ENCODE data around the gene CDC123.
"Not testable (repeated sequence)": the region's sequence is repeated elsewhere in the genome, so short reads cannot be mapped to it uniquely, and the experiment has no call there.

Gene CDC123

DNA sequence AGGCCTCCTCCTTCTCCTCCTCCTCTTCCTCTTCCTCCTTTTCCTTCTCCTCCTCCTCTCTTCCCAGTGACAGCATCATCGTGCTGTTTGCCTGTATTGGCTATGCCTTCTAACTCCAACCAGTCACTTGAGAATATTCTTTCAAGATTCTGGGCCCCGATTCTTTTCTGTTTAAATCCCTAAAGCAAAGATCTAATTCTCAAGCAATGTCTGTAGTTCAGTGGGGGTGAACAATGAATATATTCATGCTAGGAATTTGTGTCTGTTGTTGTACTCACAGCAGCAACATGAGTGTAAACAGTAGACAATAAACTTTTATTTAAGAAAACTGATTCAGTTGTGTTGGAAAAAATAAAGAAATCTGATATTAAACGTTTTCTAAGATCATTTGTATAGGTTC lies 31.0 kb upstream of the CDC123 start:
- H3K36me3 ChIP-seq (replicated peaks; ENCODE audit: low read depth, low read length): peaks cover 31% of the 10 kb centered on the region
- H4K20me1 ChIP-seq (ENCODE audit: insufficient read depth, low read length): no peaks in the 10 kb centered on the region

DNA sequence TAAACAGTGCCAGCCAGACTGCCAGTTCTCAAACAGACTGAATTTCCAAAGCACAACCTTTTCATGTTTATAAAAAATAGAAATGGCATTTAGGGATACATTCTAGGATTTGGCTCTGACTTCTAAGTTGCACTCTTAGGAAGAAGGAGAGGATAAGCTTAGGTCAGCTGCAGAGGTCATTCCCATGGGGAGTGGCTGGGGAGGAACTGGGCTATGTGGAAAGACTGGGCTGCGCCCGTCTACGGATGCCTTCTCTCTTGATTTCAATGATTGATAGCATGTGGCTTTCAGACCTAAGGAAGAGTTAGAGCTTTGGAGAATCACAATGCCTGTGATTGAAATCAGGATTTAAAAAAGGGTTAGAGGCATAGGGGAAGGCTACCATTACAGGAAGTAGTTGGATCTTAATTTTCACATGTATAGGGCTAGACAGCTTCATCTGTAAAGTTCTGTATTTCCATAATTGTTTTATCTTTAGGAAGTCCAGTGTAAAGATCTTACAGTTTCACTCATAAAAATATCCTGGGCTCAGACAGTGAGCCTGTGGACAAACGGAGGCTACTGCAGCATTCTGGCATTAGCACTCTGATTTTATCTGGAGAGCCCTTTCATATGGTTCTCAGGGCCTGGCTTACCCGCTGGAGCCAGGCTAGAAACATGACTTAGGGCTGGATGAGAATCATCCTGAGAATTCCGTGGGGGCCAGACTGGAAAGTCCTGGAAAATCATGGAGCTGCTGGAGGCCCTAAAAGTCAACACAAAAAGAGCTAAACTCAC lies 29.8 kb upstream of the CDC123 start:
- Histone ChIP-seq H3K4me3 (ENCODE audit: low read length) (no peak overlapping the region), H3K9me3 (ENCODE audit: insufficient read depth, low read length) (no peaks in the 10 kb centered on the region), H3K27ac (ENCODE audit: low read length) (no peak overlapping the region), H2AFZ (ENCODE audit: low read depth, low read length) (no peak overlapping the region), H3K4me2 (ENCODE audit: low read length) (no peak overlapping the region), H3K36me3 (replicated peaks; ENCODE audit: low read depth, low read length) (peaks cover 36% of the 10 kb centered on the region), H3K4me1 (ENCODE audit: low read length) (no peaks in the 10 kb centered on the region), H3K27me3 (ENCODE audit: low read depth, low read length) (no peaks in the 10 kb centered on the region), H3K79me2 (ENCODE audit: low read length) (no peaks in the 10 kb centered on the region), H4K20me1 (ENCODE audit: insufficient read depth, low read length) (no peaks in the 10 kb centered on the region), H3K9ac (ENCODE audit: low read length) (no peak overlapping the region)
- TF ChIP-seq, protein P1, sequence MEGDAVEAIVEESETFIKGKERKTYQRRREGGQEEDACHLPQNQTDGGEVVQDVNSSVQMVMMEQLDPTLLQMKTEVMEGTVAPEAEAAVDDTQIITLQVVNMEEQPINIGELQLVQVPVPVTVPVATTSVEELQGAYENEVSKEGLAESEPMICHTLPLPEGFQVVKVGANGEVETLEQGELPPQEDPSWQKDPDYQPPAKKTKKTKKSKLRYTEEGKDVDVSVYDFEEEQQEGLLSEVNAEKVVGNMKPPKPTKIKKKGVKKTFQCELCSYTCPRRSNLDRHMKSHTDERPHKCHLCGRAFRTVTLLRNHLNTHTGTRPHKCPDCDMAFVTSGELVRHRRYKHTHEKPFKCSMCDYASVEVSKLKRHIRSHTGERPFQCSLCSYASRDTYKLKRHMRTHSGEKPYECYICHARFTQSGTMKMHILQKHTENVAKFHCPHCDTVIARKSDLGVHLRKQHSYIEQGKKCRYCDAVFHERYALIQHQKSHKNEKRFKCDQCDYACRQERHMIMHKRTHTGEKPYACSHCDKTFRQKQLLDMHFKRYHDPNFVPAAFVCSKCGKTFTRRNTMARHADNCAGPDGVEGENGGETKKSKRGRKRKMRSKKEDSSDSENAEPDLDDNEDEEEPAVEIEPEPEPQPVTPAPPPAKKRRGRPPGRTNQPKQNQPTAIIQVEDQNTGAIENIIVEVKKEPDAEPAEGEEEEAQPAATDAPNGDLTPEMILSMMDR (IDR thresholded peaks at IDR 0.05; ENCODE audit: low read depth, low read length): no peak
- no peak for TF ChIP-seq EZH2phosphoT487 (IDR thresholded peaks at IDR 0.05; ENCODE audit: low read depth)

More for the DNA sequence above, 31.0 kb upstream of the CDC123 start:
- TF ChIP-seq, protein P1 (IDR thresholded peaks at IDR 0.05; ENCODE audit: low read depth, low read length): no peak
- no peak for TF ChIP-seq EZH2phosphoT487 (IDR thresholded peaks at IDR 0.05; ENCODE audit: low read depth)
- no peak overlapping the region for H3K27ac ChIP-seq (ENCODE audit: low read length)
- no peak overlapping the region for H3K9ac ChIP-seq (ENCODE audit: low read length)
- no peak overlapping the region for H3K4me2 ChIP-seq (ENCODE audit: low read length)
- H3K79me2 ChIP-seq (ENCODE audit: low read length): no peaks in the 10 kb centered on the region
- no peak overlapping the region for H2AFZ ChIP-seq (ENCODE audit: low read depth, low read length)
- H3K9me3 ChIP-seq (ENCODE audit: insufficient read depth, low read length): no peaks in the 10 kb centered on the region
- H3K4me3 ChIP-seq (ENCODE audit: low read length): no peak overlapping the region
- H3K27me3 ChIP-seq (ENCODE audit: low read depth, low read length): no peaks in the 10 kb centered on the region
- no peaks in the 10 kb centered on the region for H3K4me1 ChIP-seq (ENCODE audit: low read length)

DNA sequence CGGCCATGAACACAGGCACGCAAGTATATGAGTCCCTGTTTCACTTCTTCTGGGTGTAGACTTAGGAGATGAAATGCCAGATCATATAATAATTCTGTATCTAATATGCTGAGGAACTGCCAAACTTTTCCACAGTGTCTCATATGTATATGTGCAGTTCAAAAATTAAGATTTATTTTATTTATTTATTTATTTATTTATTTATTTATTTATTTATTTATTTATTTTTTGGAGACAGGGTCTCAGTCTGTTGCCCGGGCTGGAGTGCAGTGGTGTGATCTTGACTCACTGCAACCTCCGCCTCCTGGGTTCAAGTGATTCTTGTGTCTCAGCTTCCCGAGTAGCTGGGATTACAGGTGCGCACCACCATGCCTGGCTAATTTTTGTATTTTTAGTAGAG lies 24.5 kb upstream of the CDC123 start:
- not testable (repeated sequence) for H3K4me1 ChIP-seq (ENCODE audit: low read length); H3K79me2 ChIP-seq (ENCODE audit: low read length)
- H3K36me3 ChIP-seq (replicated peaks; ENCODE audit: low read depth, low read length): peaks cover 30% of the 10 kb centered on the region

DNA sequence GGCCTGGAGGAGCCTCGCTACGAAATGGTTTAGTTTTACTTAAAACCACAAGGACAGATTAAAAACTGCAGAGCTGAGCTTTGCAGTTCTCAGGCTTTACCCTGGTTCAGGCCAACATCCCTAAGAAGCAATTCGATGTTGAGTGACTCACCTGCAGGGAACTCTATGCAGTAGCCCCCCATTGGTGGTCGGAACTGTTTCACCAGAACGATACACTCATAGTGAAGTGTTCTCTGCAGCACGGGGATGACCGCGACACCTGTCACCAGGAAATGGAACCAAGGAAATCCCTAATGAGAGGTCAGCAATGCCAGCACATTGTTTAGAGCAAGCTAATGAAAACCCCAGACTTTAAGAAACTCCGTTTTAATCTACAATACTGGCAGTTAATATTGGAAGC lies 18.3 kb upstream of the CDC123 start:
- no peaks in the 10 kb centered on the region for H3K9me3 ChIP-seq (ENCODE audit: insufficient read depth, low read length)
- H3K27me3 ChIP-seq (ENCODE audit: low read depth, low read length): no peaks in the 10 kb centered on the region
- no peaks in the 10 kb centered on the region for H4K20me1 ChIP-seq (ENCODE audit: insufficient read depth, low read length)
- H3K4me2 ChIP-seq (ENCODE audit: low read length): no peak overlapping the region
- no peak for TF ChIP-seq EZH2phosphoT487 (IDR thresholded peaks at IDR 0.05; ENCODE audit: low read depth)
- TF ChIP-seq, protein P1 (IDR thresholded peaks at IDR 0.05; ENCODE audit: low read depth, low read length): no peak
- peaks cover 3% of the 10 kb centered on the region; the same call in 1 of the 2 replicates for H3K4me1 ChIP-seq (ENCODE audit: low read length)
- H3K79me2 ChIP-seq (ENCODE audit: low read length): no peaks in the 10 kb centered on the region
- H3K4me3 ChIP-seq (ENCODE audit: low read length): no peak overlapping the region
- peaks cover 8% of the 10 kb centered on the region for H3K36me3 ChIP-seq (replicated peaks; ENCODE audit: low read depth, low read length)
- H3K9ac ChIP-seq (ENCODE audit: low read length): no peak overlapping the region
- H2AFZ ChIP-seq (ENCODE audit: low read depth, low read length): no peak overlapping the region
- H3K27ac ChIP-seq (ENCODE audit: low read length): no peak overlapping the region

More for the DNA sequence above, 24.5 kb upstream of the CDC123 start:
- not testable (repeated sequence) for H3K27me3 ChIP-seq (ENCODE audit: low read depth, low read length); H3K4me2 ChIP-seq (ENCODE audit: low read length); H4K20me1 ChIP-seq (ENCODE audit: insufficient read depth, low read length); H3K4me3 ChIP-seq (ENCODE audit: low read length); H3K9ac ChIP-seq (ENCODE audit: low read length); H3K9me3 ChIP-seq (ENCODE audit: insufficient read depth, low read length); H3K27ac ChIP-seq (ENCODE audit: low read length); H2AFZ ChIP-seq (ENCODE audit: low read depth, low read length)

All from OCI-LY3 (cell line).